ENCODE measurements around the gene PRKAG2.

PRKAG2 gene

DNA sequence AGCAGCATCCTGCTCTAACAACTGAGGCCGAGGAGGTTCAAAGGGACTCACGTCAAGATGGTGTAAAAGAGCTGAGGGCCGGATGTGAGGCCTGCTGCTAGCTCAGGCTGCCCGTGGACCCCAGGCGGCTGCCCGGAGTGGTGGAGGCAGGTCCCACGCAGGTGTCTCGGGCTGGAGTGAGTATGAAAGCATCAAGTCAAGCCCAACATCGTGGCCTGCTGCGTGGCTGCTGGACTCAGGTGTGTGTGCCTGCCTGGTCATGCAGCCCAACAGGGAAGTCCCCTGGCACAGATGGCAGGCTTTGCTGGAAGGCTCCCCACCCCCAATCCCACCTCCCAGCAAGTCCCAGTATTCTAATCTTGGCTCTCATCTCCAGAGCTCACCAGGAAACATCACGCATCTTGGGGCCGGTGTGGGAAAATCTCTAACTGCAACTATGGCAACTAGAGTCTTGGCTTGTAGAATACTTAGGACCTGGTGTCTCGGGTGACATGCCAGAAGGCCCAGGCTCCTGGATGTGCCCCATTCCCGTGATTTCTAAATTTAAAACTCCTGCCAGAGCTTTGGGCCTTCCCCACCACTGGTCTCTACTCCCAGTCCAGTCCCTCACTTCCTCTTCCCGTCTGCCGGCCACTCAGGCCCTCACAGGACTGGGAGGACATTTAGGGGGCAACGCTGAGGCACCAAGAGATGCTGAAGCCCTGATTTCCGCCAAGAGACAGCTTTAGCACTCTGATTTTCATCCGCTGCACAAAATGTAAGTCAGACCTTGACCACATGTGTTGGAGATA is 85.9 kb downstream of the PRKAG2 start:
- no peaks in the 10 kb centered on the region for H3K9me3 ChIP-seq (ENCODE audit: control insufficient read depth in 1 of 2, low read length in 2 of 2)
- no peaks in the 10 kb centered on the region for H3K27me3 ChIP-seq (ENCODE audit: control insufficient read depth in 1 of 2, insufficient read depth in 2 of 2, low read length in 2 of 2)
- H3K36me3 ChIP-seq (ENCODE audit: control insufficient read depth in 1 of 2, insufficient read depth in 2 of 2, low read length in 2 of 2), result no peaks in the 10 kb centered on the region
- no peak overlapping the region for H3K9ac ChIP-seq (ENCODE audit: low read depth in 1 of 2, low read length in 2 of 2)
- H3K4me3 ChIP-seq (ENCODE audit: low read depth in 1 of 2, low read length in 2 of 2), result no peak overlapping the region
- H3K4me1 ChIP-seq (ENCODE audit: control insufficient read depth in 1 of 2, insufficient read depth in 2 of 2, low read length in 2 of 2), result peaks cover 2% of the 10 kb centered on the region in 2 donors
- no peak overlapping the region for H3K27ac ChIP-seq (ENCODE audit: low read depth, low read length)

DNA sequence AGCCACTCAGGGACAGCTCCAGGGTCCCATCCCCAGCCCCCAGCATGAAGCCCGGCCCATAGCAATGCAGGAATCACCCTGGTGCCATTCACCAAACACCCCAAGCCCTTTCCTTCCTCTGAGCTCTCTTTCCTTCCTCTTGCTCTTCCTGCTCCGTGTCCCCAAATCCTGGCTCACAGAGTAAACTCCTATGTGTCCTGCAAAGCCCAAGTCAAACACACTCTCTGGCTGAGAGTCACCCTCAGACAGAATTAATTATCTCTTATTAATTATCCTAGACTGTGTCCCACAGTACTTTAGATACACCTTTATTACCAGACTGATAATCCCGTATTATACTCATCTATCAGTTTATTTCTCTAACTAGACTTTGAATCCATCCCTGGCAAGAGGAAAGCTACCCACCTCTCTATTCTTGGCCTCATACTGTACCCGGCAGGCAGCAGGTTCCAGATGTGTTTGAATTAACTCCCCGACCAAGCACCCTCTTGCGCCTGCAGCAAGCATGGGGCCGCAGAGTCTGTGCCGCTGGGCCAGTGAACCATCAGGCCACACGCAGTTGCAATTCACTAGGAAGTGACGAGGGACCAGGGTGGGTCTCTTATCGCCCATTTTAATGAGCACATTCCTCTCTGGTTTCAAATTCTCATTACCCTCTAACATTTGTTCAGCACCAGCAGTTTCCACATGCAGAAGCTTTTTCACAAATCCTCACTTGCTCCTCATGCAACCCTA is 86.7 kb downstream of the PRKAG2 start:
- Histone ChIP-seq H3K36me3 (ENCODE audit: control insufficient read depth in 1 of 2, insufficient read depth in 2 of 2, low read length in 2 of 2) (no peaks in the 10 kb centered on the region), H3K9ac (ENCODE audit: low read depth in 1 of 2, low read length in 2 of 2) (no peak overlapping the region), H3K27me3 (ENCODE audit: control insufficient read depth in 1 of 2, insufficient read depth in 2 of 2, low read length in 2 of 2) (no peaks in the 10 kb centered on the region), H3K4me3 (ENCODE audit: low read depth in 1 of 2, low read length in 2 of 2) (no peak overlapping the region), H3K4me1 (ENCODE audit: control insufficient read depth in 1 of 2, insufficient read depth in 2 of 2, low read length in 2 of 2) (no peaks in the 10 kb centered on the region), H3K9me3 (ENCODE audit: control insufficient read depth in 1 of 2, low read length in 2 of 2) (no peaks in the 10 kb centered on the region), H3K27ac (ENCODE audit: low read depth, low read length) (no peak overlapping the region)

DNA sequence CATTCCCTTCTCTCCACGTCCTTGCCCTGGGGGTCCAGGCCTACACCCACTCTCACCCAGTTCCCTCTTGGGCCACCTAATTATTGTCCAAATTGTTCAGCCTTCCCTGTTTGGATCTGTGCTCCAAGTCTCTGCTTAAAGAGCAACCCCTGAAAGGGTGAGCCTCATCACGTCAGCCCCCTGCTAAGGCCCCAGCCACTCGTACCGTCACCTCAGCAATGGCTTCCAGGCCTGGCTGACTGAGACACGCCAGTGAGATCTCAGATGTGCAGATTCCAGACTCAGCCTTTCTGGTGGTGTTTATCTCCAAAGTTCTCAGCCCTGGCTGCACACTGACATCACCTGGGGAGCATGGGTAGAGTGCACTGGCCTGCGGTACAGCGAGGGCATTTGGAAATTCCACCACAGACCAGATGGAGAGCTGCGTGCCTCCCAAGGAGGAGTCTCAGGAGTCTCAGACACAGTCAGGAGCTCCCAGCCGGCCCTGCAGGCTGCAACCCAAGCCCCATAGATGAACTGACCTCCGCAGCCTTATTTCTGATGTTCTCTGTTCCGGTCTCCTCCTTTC is 87.5 kb downstream of the PRKAG2 start:
- no peaks in the 10 kb centered on the region for H3K36me3 ChIP-seq (ENCODE audit: control insufficient read depth in 1 of 2, insufficient read depth in 2 of 2, low read length in 2 of 2)
- H3K9ac ChIP-seq (ENCODE audit: low read depth in 1 of 2, low read length in 2 of 2), result no peak overlapping the region
- no peaks in the 10 kb centered on the region for H3K9me3 ChIP-seq (ENCODE audit: control insufficient read depth in 1 of 2, low read length in 2 of 2)
- H3K27me3 ChIP-seq (ENCODE audit: control insufficient read depth in 1 of 2, insufficient read depth in 2 of 2, low read length in 2 of 2), result no peaks in the 10 kb centered on the region
- no peaks in the 10 kb centered on the region for H3K4me1 ChIP-seq (ENCODE audit: control insufficient read depth in 1 of 2, insufficient read depth in 2 of 2, low read length in 2 of 2)
- no peak overlapping the region for H3K4me3 ChIP-seq (ENCODE audit: low read depth in 1 of 2, low read length in 2 of 2)
- no peak overlapping the region for H3K27ac ChIP-seq (ENCODE audit: low read depth, low read length)

DNA sequence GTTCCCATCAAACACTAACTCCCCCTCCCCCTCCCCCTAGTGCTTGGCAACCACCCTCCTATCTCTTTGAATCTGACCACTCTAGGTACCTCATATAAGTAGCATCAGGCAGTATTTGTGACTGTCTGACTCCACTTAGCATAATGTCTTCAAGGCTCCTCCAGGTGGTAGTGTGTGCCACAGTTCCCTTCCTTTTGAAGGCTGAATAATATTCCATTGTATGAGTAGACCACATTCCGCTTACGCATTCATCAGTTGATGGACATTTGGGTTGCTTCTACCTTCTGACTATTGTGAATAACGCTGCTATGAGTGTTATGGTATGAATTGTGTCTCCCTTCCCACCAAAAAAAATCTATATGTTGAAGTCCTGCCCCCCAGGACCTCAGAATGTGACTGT is 89.6 kb downstream of the PRKAG2 start:
- no peak overlapping the region for H3K9ac ChIP-seq (ENCODE audit: low read depth in 1 of 2, low read length in 2 of 2)
- no peaks in the 10 kb centered on the region for H3K9me3 ChIP-seq (ENCODE audit: control insufficient read depth in 1 of 2, low read length in 2 of 2)
- H3K27me3 ChIP-seq (ENCODE audit: control insufficient read depth in 1 of 2, insufficient read depth in 2 of 2, low read length in 2 of 2), result no peaks in the 10 kb centered on the region
- no peak overlapping the region for H3K27ac ChIP-seq (ENCODE audit: low read depth, low read length)
- no peaks in the 10 kb centered on the region for H3K36me3 ChIP-seq (ENCODE audit: control insufficient read depth in 1 of 2, insufficient read depth in 2 of 2, low read length in 2 of 2)
- H3K4me3 ChIP-seq (ENCODE audit: low read depth in 1 of 2, low read length in 2 of 2), result no peak overlapping the region
- H3K4me1 ChIP-seq (ENCODE audit: control insufficient read depth in 1 of 2, insufficient read depth in 2 of 2, low read length in 2 of 2), result peaks cover 4 to 9% of the 10 kb centered on the region in 2 donors

DNA sequence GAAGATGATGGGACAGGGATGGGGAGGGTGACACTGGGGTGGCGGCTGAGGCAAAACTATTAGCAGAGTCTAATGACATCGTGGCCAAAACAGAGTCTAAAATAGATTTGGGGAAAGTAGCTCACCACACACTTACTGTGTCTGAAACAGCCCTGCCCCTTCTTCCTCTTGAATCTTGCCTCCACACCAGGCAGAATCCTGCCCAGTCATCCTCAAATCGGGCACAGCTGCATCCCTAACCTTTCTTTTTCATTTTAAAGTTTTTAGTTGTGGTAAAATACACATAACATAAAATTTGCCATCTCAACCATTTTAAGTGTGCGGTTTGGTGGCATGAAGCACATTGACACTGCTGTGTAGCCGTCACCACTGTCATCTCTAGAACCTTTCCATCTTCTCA is 90.0 kb downstream of the PRKAG2 start:
- Histone ChIP-seq H3K27ac (ENCODE audit: low read depth, low read length) (no peak overlapping the region), H3K36me3 (ENCODE audit: control insufficient read depth in 1 of 2, insufficient read depth in 2 of 2, low read length in 2 of 2) (no peaks in the 10 kb centered on the region), H3K4me3 (ENCODE audit: low read depth in 1 of 2, low read length in 2 of 2) (no peak overlapping the region), H3K9ac (ENCODE audit: low read depth in 1 of 2, low read length in 2 of 2) (no peak overlapping the region), H3K4me1 (ENCODE audit: control insufficient read depth in 1 of 2, insufficient read depth in 2 of 2, low read length in 2 of 2) (peaks cover 4 to 9% of the 10 kb centered on the region in 2 donors), H3K9me3 (ENCODE audit: control insufficient read depth in 1 of 2, low read length in 2 of 2) (no peaks in the 10 kb centered on the region), H3K27me3 (ENCODE audit: control insufficient read depth in 1 of 2, insufficient read depth in 2 of 2, low read length in 2 of 2) (no peaks in the 10 kb centered on the region)

DNA sequence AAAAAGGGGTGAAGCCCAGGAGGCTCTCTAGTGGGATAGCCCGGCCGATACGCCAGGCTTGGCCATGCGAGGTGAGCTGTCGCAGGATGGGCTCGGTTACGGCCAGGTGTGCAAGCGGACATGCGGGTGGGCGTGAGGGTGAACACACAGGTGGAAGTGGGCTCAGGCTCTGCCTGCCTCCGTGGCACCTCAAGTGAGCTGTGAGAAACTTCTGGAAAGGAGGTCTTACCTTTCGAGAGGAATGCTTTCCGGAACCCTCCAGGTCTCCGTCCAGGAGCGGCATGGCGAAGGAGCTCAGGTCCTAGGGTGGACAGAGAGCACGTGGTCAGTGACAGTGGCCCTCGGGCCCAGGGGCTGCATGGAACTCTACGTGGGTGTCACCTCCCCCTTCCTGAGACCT is 90.7 kb downstream of the PRKAG2 start:
- H3K4me3 ChIP-seq (ENCODE audit: low read depth in 1 of 2, low read length in 2 of 2), result no peak overlapping the region

DNA sequence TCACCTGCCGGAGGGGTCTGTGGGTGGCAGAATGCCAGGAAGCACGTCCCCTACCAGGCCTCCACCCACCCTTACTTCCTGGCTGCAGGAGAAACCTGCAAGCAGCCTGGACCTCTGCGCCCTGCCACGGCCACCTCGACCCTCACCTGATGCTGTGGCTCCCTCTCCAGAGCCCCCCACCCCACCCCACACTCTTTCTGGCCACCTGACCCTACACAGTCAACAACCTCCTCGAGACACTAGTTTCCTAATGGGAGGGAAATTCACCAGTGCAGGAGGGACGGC is 91.3 kb downstream of the PRKAG2 start:
- Histone ChIP-seq H3K27me3 (ENCODE audit: control insufficient read depth in 1 of 2, insufficient read depth in 2 of 2, low read length in 2 of 2) (no peaks in the 10 kb centered on the region), H3K9me3 (ENCODE audit: control insufficient read depth in 1 of 2, low read length in 2 of 2) (no peaks in the 10 kb centered on the region), H3K4me1 (ENCODE audit: control insufficient read depth in 1 of 2, insufficient read depth in 2 of 2, low read length in 2 of 2) (peaks cover 4 to 9% of the 10 kb centered on the region in 2 donors), H3K4me3 (ENCODE audit: low read depth in 1 of 2, low read length in 2 of 2) (no peak overlapping the region), H3K27ac (ENCODE audit: low read depth, low read length) (no peak overlapping the region), H3K36me3 (ENCODE audit: control insufficient read depth in 1 of 2, insufficient read depth in 2 of 2, low read length in 2 of 2) (peaks cover under 1 to 1% of the 10 kb centered on the region in 2 donors), H3K9ac (ENCODE audit: low read depth in 1 of 2, low read length in 2 of 2) (no peak overlapping the region)

More for the DNA sequence above, 90.7 kb downstream of the PRKAG2 start:
- Histone ChIP-seq H3K9ac (ENCODE audit: low read depth in 1 of 2, low read length in 2 of 2) (no peak overlapping the region), H3K27ac (ENCODE audit: low read depth, low read length) (no peak overlapping the region), H3K27me3 (ENCODE audit: control insufficient read depth in 1 of 2, insufficient read depth in 2 of 2, low read length in 2 of 2) (no peaks in the 10 kb centered on the region), H3K9me3 (ENCODE audit: control insufficient read depth in 1 of 2, low read length in 2 of 2) (no peaks in the 10 kb centered on the region), H3K4me1 (ENCODE audit: control insufficient read depth in 1 of 2, insufficient read depth in 2 of 2, low read length in 2 of 2) (peaks cover 4 to 9% of the 10 kb centered on the region in 2 donors), H3K36me3 (ENCODE audit: control insufficient read depth in 1 of 2, insufficient read depth in 2 of 2, low read length in 2 of 2) (no peaks in the 10 kb centered on the region)

DNA sequence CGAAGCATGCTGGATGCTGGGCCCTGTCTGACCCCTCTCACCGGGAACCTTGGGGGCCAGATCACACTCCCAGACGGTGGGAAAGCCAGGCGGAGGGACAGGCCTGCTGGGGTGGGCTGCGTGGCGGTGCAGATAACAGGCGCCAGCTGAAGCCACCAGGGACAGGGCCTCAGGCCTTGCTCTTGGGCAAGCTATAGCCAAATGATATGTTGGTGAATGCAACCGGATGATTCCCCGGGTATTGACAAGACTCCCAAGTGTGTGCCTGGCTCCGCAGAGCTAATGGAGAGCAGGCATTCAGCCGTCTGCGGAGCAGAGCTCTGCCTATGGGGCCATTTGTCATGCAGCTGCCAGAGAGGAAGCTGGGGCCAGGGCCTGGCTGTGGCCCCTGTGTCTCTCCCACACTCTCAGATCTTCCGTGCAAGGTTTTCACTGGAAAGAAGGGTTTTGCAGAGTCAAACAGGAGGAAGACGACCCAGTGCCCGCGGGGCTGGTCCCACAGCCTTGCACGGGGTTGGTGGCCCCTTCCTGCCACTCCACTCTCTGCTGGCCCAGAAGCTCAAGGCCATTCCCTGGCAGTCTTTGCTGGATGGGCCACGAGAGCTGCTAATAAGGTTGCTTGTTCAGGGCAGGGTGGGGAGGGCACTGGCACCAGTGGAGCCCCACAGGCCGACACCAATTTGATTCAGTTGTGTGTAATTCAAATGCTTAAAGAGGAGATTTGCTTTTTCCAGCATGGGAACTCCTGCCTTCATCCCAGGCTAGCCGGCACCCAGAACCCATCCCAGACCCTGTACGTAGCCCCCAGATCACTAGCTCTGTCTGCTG is 91.8 kb downstream of the PRKAG2 start:
- H3K27me3 ChIP-seq (ENCODE audit: control insufficient read depth in 1 of 2, insufficient read depth in 2 of 2, low read length in 2 of 2), result no peaks in the 10 kb centered on the region
- H3K4me3 ChIP-seq (ENCODE audit: low read depth in 1 of 2, low read length in 2 of 2), result no peak overlapping the region
- H3K36me3 ChIP-seq (ENCODE audit: control insufficient read depth in 1 of 2, insufficient read depth in 2 of 2, low read length in 2 of 2), result peaks cover 5 to 6% of the 10 kb centered on the region in 2 donors
- H3K4me1 ChIP-seq (ENCODE audit: control insufficient read depth in 1 of 2, insufficient read depth in 2 of 2, low read length in 2 of 2), result peaks cover 4 to 9% of the 10 kb centered on the region in 2 donors
- no peak overlapping the region for H3K9ac ChIP-seq (ENCODE audit: low read depth in 1 of 2, low read length in 2 of 2)
- H3K27ac ChIP-seq (ENCODE audit: low read depth, low read length), result no peak overlapping the region
- H3K9me3 ChIP-seq (ENCODE audit: control insufficient read depth in 1 of 2, low read length in 2 of 2), result no peaks in the 10 kb centered on the region

DNA sequence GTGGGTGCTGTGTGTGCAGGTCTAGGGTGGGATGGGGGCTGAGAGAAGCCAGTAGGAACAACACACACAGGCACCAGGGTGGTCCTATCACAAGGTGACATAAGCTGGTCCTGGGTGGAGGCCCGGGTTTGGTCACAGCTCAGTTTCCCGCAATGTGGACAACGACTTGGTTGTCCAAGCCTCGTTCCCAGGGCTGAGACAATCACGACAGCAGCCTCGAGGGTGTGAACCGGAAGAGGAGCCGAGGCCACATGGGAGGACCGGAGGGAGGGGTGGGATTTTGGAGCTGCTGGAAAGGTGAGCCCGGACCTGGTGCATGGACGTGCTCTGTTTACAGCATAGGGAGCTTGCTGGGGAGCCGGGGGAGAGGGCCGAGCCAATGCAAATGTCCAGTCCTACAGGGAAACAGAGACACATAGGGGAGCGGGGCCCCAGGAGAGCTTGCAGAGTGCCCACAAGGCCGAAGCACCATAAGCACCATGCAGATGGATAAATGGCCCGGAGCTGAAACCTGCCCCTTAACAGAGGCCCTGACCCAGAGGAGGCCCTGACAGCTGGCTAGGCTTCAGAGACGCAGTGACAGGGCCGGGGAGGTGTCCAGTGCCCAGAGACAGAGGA is 92.8 kb downstream of the PRKAG2 start:
- H3K4me3 ChIP-seq (ENCODE audit: low read depth in 1 of 2, low read length in 2 of 2), result no peak overlapping the region
- no peaks in the 10 kb centered on the region for H3K27me3 ChIP-seq (ENCODE audit: control insufficient read depth in 1 of 2, insufficient read depth in 2 of 2, low read length in 2 of 2)
- H3K4me1 ChIP-seq (ENCODE audit: control insufficient read depth in 1 of 2, insufficient read depth in 2 of 2, low read length in 2 of 2), result peaks cover 4 to 9% of the 10 kb centered on the region in 2 donors
- no peaks in the 10 kb centered on the region for H3K9me3 ChIP-seq (ENCODE audit: control insufficient read depth in 1 of 2, low read length in 2 of 2)
- no peak overlapping the region for H3K27ac ChIP-seq (ENCODE audit: low read depth, low read length)
- H3K36me3 ChIP-seq (ENCODE audit: control insufficient read depth in 1 of 2, insufficient read depth in 2 of 2, low read length in 2 of 2), result peaks cover 9 to 12% of the 10 kb centered on the region in 2 donors
- H3K9ac ChIP-seq (ENCODE audit: low read depth in 1 of 2, low read length in 2 of 2), result no peak overlapping the region

Measured in duodenal mucosa (tissue), 2 donors.